Caco-2 (cell line): ENCODE data around the gene MMAB. TPM values are rescaled to one million over a fixed set of nuclear protein-coding genes. Genes with fewer than 3 reads are reported as not detected.

Experiments used
- BruUV-seq: library from RNA; stranded (reverse); fragments of 400-500 nt; replicated peaks from 2 replicates; lab custom pipeline; 2021; lab: Mats Ljungman, UMichigan
- CTCF ChIA-PET: fragments of 300-600 bp; sonication (Branson Sonifier 250); formaldehyde crosslinking; loops from one replicate; lab custom pipeline; 2022; ENCODE audit warnings: antibody characterized with exemption; lab: Charles Lee
- POLR2A ChIA-PET: fragments of 300-600 bp; sonication (Branson Sonifier 250); formaldehyde crosslinking; loops from one replicate; lab custom pipeline; 2022; ENCODE audit warnings: antibody characterized with exemption; lab: Charles Lee
- DNase-seq, 2 experiments: peaks; one replicate each; pipeline versions ENCODE4 v3.0.0 to v3.0.0-alpha.2; 2020 to 2022
- H3K27me3 ChIP-seq: replicated peaks from 2 replicates; pipeline ENCODE4 v1.6.0; 2011; ENCODE audit warnings: low read length; ENCODE audit not compliant: control insufficient read depth, insufficient read depth
- H3K36me3 ChIP-seq: 2 replicates; pipeline ENCODE4 v1.5.1; 2011; ENCODE audit warnings: low read length; ENCODE audit not compliant: control insufficient read depth, insufficient read depth
- H3K4me1 ChIP-seq: fragments of 250-450 bp; sonication (Bioruptor Pico); 2 replicates; pipeline ENCODE4 v1.5.1; 2020; ENCODE audit warnings: mild to moderate bottlenecking
- H3K4me3 ChIP-seq: 2 replicates; pipeline ENCODE4 v1.5.1; 2011; ENCODE audit warnings: low read depth, mild to moderate bottlenecking, control low read depth, low read length
- H3K9me3 ChIP-seq: fragments of 250-450 bp; sonication (Bioruptor Pico); 2 replicates; pipeline ENCODE4 v1.5.1; 2020; ENCODE audit warnings: mild to moderate bottlenecking, moderate library complexity
- H3K27ac Mint-ChIP-seq: one replicate; pipeline ENCODE4 v1.8.0; 2022; ENCODE audit warnings: mixed read lengths; ENCODE audit not compliant: unreplicated experiment
- H3K27me3 Mint-ChIP-seq: one replicate; pipeline ENCODE4 v1.8.0; 2022; ENCODE audit warnings: mixed read lengths; ENCODE audit not compliant: insufficient read depth, unreplicated experiment
- H3K36me3 Mint-ChIP-seq: one replicate; pipeline ENCODE4 v1.8.0; 2022; ENCODE audit warnings: mild to moderate bottlenecking, mixed read lengths; ENCODE audit not compliant: insufficient read depth, unreplicated experiment
- H3K4me1 Mint-ChIP-seq: one replicate; pipeline ENCODE4 v1.8.0; 2022; ENCODE audit warnings: low read depth, mixed read lengths; ENCODE audit not compliant: unreplicated experiment
- H3K4me3 Mint-ChIP-seq: one replicate; pipeline ENCODE4 v1.8.0; 2022; ENCODE audit warnings: mild to moderate bottlenecking, moderate library complexity, mixed read lengths; ENCODE audit not compliant: unreplicated experiment
- H3K9me3 Mint-ChIP-seq: one replicate; pipeline ENCODE4 v1.8.0; 2022; ENCODE audit warnings: mixed read lengths; ENCODE audit not compliant: unreplicated experiment
- intact Hi-C: fragments of 100-400 bp; cut with micrococcal nuclease; formaldehyde crosslinking; loops from one replicate; pipeline ENCODE4 v1.10.0; 2022; ENCODE audit not compliant: unreplicated experiment
- total RNA-seq: library from RNA; stranded (reverse); gene quantifications from 2 replicates; pipeline ENCODE4 v1.2.3, GENCODE V29; 2022
- TF ChIP-seq, protein P1 (sequence below), 2 experiments: fragments of 200-600 bp in 1 of 2; IDR thresholded peaks; 1 replicate in 1 of 2; 2 replicates in 1 of 2; pipeline versions ENCODE4 v1.5.1 to v1.8.0; 2011 to 2022; ENCODE audit warnings: antibody characterized with exemption in 1 of 2, control low read depth in 1 of 2, inconsistent platforms in 1 of 2, low read depth in 1 of 2, low read length in 1 of 2, mild to moderate bottlenecking in 1 of 2, moderate library complexity in 1 of 2; ENCODE audit not compliant: insufficient read depth in 1 of 2, severe bottlenecking in 1 of 2, unreplicated experiment in 1 of 2

MMAB gene
- total RNA-seq, 1 experiment from 2014 or later = 48.9 TPM

- H3K27ac Mint-ChIP-seq = no peak overlapping the region
- no peak overlapping the region for H3K4me3 Mint-ChIP-seq
- no peaks in the 10 kb centered on the region for H3K9me3 Mint-ChIP-seq
- TF ChIP-seq, protein P1, sequence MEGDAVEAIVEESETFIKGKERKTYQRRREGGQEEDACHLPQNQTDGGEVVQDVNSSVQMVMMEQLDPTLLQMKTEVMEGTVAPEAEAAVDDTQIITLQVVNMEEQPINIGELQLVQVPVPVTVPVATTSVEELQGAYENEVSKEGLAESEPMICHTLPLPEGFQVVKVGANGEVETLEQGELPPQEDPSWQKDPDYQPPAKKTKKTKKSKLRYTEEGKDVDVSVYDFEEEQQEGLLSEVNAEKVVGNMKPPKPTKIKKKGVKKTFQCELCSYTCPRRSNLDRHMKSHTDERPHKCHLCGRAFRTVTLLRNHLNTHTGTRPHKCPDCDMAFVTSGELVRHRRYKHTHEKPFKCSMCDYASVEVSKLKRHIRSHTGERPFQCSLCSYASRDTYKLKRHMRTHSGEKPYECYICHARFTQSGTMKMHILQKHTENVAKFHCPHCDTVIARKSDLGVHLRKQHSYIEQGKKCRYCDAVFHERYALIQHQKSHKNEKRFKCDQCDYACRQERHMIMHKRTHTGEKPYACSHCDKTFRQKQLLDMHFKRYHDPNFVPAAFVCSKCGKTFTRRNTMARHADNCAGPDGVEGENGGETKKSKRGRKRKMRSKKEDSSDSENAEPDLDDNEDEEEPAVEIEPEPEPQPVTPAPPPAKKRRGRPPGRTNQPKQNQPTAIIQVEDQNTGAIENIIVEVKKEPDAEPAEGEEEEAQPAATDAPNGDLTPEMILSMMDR (IDR thresholded peaks at IDR 0.05; ENCODE audit: insufficient read depth in 1 of 2, low read depth in 1 of 2, low read length in 1 of 2, severe bottlenecking in 1 of 2, unreplicated experiment in 1 of 2) = peak; percentile 87 to 88
- intact Hi-C loops = loop anchor here (1.0 to 2.0 kb wide), 3 partner anchors 54 to 260 kb away; partner anchors contain the start of genes MMAB and MVK
- Histone ChIP-seq H3K27me3 (no peaks in the 10 kb centered on the region), H3K9me3 (no peaks in the 10 kb centered on the region), H3K4me3 (no peak overlapping the region), H3K4me1 (no peaks in the 10 kb centered on the region), H3K36me3 (no peaks in the 10 kb centered on the region; the same call in 1 of the 2 replicates)
- CTCF ChIA-PET = interaction anchor here (0.6 to 1.5 kb wide), 4 partner anchors 91 to 913 kb away, joined by 3 to 9 read pairs (median 4); no protein-coding TSS in a partner anchor
- no peaks in the 10 kb centered on the region for H3K27me3 Mint-ChIP-seq
- no peaks in the 10 kb centered on the region for H3K36me3 Mint-ChIP-seq
- BruUV-seq = no TSS peak
- peak in 1 of 2 experiments; percentile 72 for DNase-seq
- no peaks in the 10 kb centered on the region for H3K4me1 Mint-ChIP-seq
- POLR2A ChIA-PET = no interaction called here
Measured at GRCh38 chr12:109518820-109519665, 54.3 kb downstream of the MMAB start.

GRCh38 chr12:109517619-109518018 lies 55.7 kb downstream of the MMAB start:
- DNase-seq = no peak
- H3K36me3 Mint-ChIP-seq = no peaks in the 10 kb centered on the region
- no peak overlapping the region for H3K4me3 Mint-ChIP-seq
- Histone ChIP-seq H3K4me3 (no peak overlapping the region), H3K9me3 (no peaks in the 10 kb centered on the region), H3K4me1 (no peaks in the 10 kb centered on the region), H3K27me3 (no peaks in the 10 kb centered on the region), H3K36me3 (no peaks in the 10 kb centered on the region; the same call in 1 of the 2 replicates)
- H3K27me3 Mint-ChIP-seq = no peaks in the 10 kb centered on the region
- H3K9me3 Mint-ChIP-seq = no peaks in the 10 kb centered on the region
- CTCF ChIA-PET = interaction anchor here (1.1 to 1.3 kb wide), 2 partner anchors 257 to 262 kb away, joined by 3 to 7 read pairs; no protein-coding TSS in a partner anchor
- TF ChIP-seq, protein P1 (IDR thresholded peaks at IDR 0.05; ENCODE audit: insufficient read depth in 1 of 2, low read depth in 1 of 2, low read length in 1 of 2, severe bottlenecking in 1 of 2, unreplicated experiment in 1 of 2) = no peak
- POLR2A ChIA-PET = no interaction called here
- no peaks in the 10 kb centered on the region for H3K4me1 Mint-ChIP-seq
- intact Hi-C loops = loop anchor here (1.0 to 2.0 kb wide), 3 partner anchors 55 to 262 kb away; partner anchors contain the start of genes MMAB and MVK
- H3K27ac Mint-ChIP-seq = no peak overlapping the region
- no TSS peak for BruUV-seq

DNA sequence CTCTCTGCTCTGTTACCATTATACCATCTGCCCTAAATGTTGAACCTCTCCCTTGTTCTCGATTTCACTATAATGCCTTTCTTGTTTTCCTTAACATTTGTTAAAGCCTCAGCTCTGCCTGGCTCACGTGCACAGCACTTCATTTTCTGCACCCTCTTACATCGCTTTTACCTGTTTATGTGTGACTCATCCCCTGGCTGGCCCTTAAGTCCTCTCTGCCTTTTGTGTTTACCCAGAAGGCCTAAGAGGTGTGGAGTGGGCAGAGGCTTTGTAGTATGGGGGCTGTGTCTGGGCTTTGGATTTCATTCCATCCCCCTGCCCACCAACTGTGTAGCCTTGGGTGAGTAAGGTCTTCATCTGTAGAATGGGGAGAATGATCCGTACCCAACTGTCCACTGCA lies 59.3 kb downstream of the MMAB start:
- no peaks in the 10 kb centered on the region for H3K36me3 Mint-ChIP-seq
- Histone ChIP-seq H3K36me3 (no peaks in the 10 kb centered on the region; the same call in none of the 2 replicates), H3K4me3 (no peak overlapping the region), H3K27me3 (no peaks in the 10 kb centered on the region), H3K9me3 (no peaks in the 10 kb centered on the region), H3K4me1 (no peaks in the 10 kb centered on the region)
- no peaks in the 10 kb centered on the region for H3K4me1 Mint-ChIP-seq
- no peak for DNase-seq
- intact Hi-C loops = no loop called here
- H3K9me3 Mint-ChIP-seq = no peaks in the 10 kb centered on the region
- H3K4me3 Mint-ChIP-seq = no peak overlapping the region
- BruUV-seq = no TSS peak
- ChIA-PET POLR2A (no interaction called here), CTCF (interaction anchor here (0.8 kb wide), 1 partner anchor 86 kb away, joined by 3 read pairs; no protein-coding TSS in a partner anchor)
- TF ChIP-seq, protein P1 (IDR thresholded peaks at IDR 0.05; ENCODE audit: insufficient read depth in 1 of 2, low read depth in 1 of 2, low read length in 1 of 2, severe bottlenecking in 1 of 2, unreplicated experiment in 1 of 2) = no peak
- H3K27me3 Mint-ChIP-seq = no peaks in the 10 kb centered on the region
- H3K27ac Mint-ChIP-seq = no peak overlapping the region
